ENCODE measurements around the gene RPN2. TPM values are rescaled to one million over a fixed set of nuclear protein-coding genes. Genes with fewer than 3 reads are reported as not detected.

The RPN2 gene
- total RNA-seq, 1 experiment from 2014 or later: 220 TPM

DNA sequence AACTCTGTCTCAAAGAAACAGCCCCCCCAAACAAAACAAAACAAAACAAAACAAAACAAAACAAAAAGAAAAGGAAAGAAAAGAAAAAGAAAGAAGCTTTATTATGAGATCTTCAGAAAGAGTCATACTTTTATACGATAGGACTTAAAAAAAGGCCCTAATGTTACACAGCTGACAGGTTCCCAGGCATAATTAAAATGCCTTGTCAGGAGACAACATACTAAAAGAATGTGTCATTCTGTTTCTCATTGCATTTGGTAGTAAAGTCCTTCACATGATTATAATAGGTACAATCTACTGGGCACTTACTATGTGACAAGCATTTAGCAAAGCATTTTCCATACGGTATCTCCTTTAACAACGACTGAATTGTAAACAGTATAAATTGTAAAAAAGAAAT lies 36.4 kb upstream of the RPN2 start (continued):
- TF ChIP-seq FOSL1 (IDR thresholded peaks at IDR 0.05; ENCODE audit: low read depth): no peak
- TF ChIP-seq, protein P1, sequence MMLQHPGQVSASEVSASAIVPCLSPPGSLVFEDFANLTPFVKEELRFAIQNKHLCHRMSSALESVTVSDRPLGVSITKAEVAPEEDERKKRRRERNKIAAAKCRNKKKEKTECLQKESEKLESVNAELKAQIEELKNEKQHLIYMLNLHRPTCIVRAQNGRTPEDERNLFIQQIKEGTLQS (IDR thresholded peaks at IDR 0.05): no peak

DNA sequence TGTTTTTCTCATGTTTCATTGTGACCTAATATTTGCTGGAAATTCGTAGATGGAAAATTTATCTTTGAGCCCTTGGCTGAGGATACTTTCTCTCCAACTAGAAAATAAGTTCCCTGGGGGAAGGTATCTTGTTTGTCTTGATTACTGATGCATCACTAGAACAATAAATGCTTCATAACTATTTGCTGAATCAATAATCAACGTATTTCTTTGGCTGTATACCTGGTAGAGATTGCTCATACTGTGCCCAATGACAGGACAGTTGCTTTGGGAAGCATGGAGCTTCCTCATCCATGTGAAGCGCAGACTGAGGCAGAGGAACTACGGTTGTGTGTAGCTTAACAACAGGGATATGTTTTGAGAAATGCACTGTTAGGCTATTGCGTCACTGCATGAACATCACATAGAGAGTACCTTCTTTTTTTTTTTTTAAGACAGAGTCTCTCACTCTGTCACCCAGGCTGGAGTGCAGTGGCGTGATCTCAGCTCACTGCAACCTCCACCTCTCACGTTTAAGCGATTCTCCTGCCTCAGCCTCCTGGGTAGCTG lies 34.2 kb upstream of the RPN2 start:
- TF ChIP-seq SIN3A (IDR thresholded peaks at IDR 0.05; ENCODE audit: low read depth): no peak
- TF ChIP-seq, protein P1 (IDR thresholded peaks at IDR 0.05): no peak
- no peak for TF ChIP-seq EZH2phosphoT487 (IDR thresholded peaks at IDR 0.05; ENCODE audit: borderline replicate concordance)
- TF ChIP-seq CEBPB (IDR thresholded peaks at IDR 0.05; ENCODE audit: low read depth): no peak
- TF ChIP-seq, protein P2, sequence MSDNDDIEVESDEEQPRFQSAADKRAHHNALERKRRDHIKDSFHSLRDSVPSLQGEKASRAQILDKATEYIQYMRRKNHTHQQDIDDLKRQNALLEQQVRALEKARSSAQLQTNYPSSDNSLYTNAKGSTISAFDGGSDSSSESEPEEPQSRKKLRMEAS (IDR thresholded peaks at IDR 0.05): no peak
- TF ChIP-seq ELF1 (IDR thresholded peaks at IDR 0.05; ENCODE audit: borderline replicate concordance, low read depth): no peak
- no peak for TF ChIP-seq SRF (IDR thresholded peaks at IDR 0.05; ENCODE audit: low read depth)
- no peak for TF ChIP-seq POLR2AphosphoS5 (IDR thresholded peaks at IDR 0.05; ENCODE audit: low read depth, low read length)
- CTCF ChIA-PET: no interaction called here
- Histone ChIP-seq H3K9me3 (ENCODE audit: control insufficient read depth in 1 of 2, insufficient read depth in 1 of 2, low read depth in 1 of 2, low read length in 2 of 2) (no peaks in the 10 kb centered on the region), H3K9ac (ENCODE audit: low read length) (no peak overlapping the region), H3K4me2 (ENCODE audit: low read length) (no peak overlapping the region), H3K27me3 (ENCODE audit: insufficient read depth, low read length) (no peaks in the 10 kb centered on the region), H3K9me2 (ENCODE audit: insufficient read depth) (no peaks in the 10 kb centered on the region), H3K27ac (ENCODE audit: low read depth, low read length) (no peak overlapping the region), H4K20me1 (ENCODE audit: insufficient read depth) (no peaks in the 10 kb centered on the region), H2AFZ (ENCODE audit: low read depth, low read length, poor library complexity, severe bottlenecking) (no peak overlapping the region), H3K36me3 (ENCODE audit: control insufficient read depth in 1 of 2, insufficient read depth in 2 of 2, low read length in 2 of 2) (no peaks in the 10 kb centered on the region), H3K4me3 (replicated peaks in 1 of 2; ENCODE audit: low read depth in 1 of 2, low read length in 2 of 2) (no peak overlapping the region), H3K4me1 (ENCODE audit: control insufficient read depth in 1 of 2, insufficient read depth in 2 of 2, low read length in 2 of 2) (no peaks in the 10 kb centered on the region), H3K79me2 (ENCODE audit: insufficient read depth, low read length) (no peaks in the 10 kb centered on the region)
- intact Hi-C loops (cut with micrococcal nuclease): no loop called here
- BruUV-seq (replicated peaks): no TSS peak
- no peak for DNase-seq (ENCODE audit: low read depth, low spot score)
- RAD21 ChIA-PET (ENCODE audit: low non-redundant PET in 1 of 2, low total read pairs in 2 of 2, uncharacterized antibody in 2 of 2, unreplicated experiment in 2 of 2): no interaction called here
- ATAC-seq: no peak
- POLR2A ChIA-PET: no interaction called here

All from HCT116 (cell line).